Measurements from ENCODE around the gene RGS1. TPM values are rescaled to one million over a fixed set of nuclear protein-coding genes. Genes with fewer than 3 reads are reported as not detected.

The RGS1 gene
- total RNA-seq, 1 donor from 2014 or later: not detected

GRCh38 chr1:192553741-192554140 lies 21.8 kb upstream of the RGS1 start:
- Mint-ChIP-seq H3K9me3 (ENCODE audit: unreplicated experiment) (no peaks in the 10 kb centered on the region), H3K36me3 (ENCODE audit: low read depth, unreplicated experiment) (no peaks in the 10 kb centered on the region), H3K4me3 (ENCODE audit: unreplicated experiment) (no peak overlapping the region), H3K27me3 (ENCODE audit: unreplicated experiment) (no peaks in the 10 kb centered on the region), H3K4me1 (ENCODE audit: unreplicated experiment) (no peaks in the 10 kb centered on the region), H3K27ac (ENCODE audit: unreplicated experiment) (no peak overlapping the region)
- no peak for TF ChIP-seq CTCF (IDR thresholded peaks at IDR 0.05; ENCODE audit: unreplicated experiment)
- DNase-seq (ENCODE audit: low spot score): no peak

- no peaks in the 10 kb centered on the region for H3K27me3 Mint-ChIP-seq (ENCODE audit: unreplicated experiment)
- TF ChIP-seq CTCF (IDR thresholded peaks at IDR 0.05; ENCODE audit: unreplicated experiment): no peak
- no peak overlapping the region for H3K4me3 Mint-ChIP-seq (ENCODE audit: unreplicated experiment)
- no peak for DNase-seq (ENCODE audit: low spot score)
- H3K4me1 Mint-ChIP-seq (ENCODE audit: unreplicated experiment): no peaks in the 10 kb centered on the region
- H3K36me3 Mint-ChIP-seq (ENCODE audit: low read depth, unreplicated experiment): no peaks in the 10 kb centered on the region
- H3K27ac Mint-ChIP-seq (ENCODE audit: unreplicated experiment): no peak overlapping the region
- H3K9me3 Mint-ChIP-seq (ENCODE audit: unreplicated experiment): no peaks in the 10 kb centered on the region
Measured at GRCh38 chr1:192554904-192555303, 20.7 kb upstream of the RGS1 start.

- H3K4me3 Mint-ChIP-seq (ENCODE audit: unreplicated experiment): no peak overlapping the region
Measured at GRCh38 chr1:192555399-192555798, 20.2 kb upstream of the RGS1 start.

GRCh38 chr1:192557841-192558595 lies 17.6 kb upstream of the RGS1 start:
- no peaks in the 10 kb centered on the region for H3K27me3 Mint-ChIP-seq (ENCODE audit: unreplicated experiment)
- H3K36me3 Mint-ChIP-seq (ENCODE audit: low read depth, unreplicated experiment): no peaks in the 10 kb centered on the region
- no peak for TF ChIP-seq CTCF (IDR thresholded peaks at IDR 0.05; ENCODE audit: unreplicated experiment)
- no peak for DNase-seq (ENCODE audit: low spot score)
- H3K27ac Mint-ChIP-seq (ENCODE audit: unreplicated experiment): no peak overlapping the region
- no peaks in the 10 kb centered on the region for H3K9me3 Mint-ChIP-seq (ENCODE audit: unreplicated experiment)
- no peaks in the 10 kb centered on the region for H3K4me1 Mint-ChIP-seq (ENCODE audit: unreplicated experiment)
- H3K4me3 Mint-ChIP-seq (ENCODE audit: unreplicated experiment): no peak overlapping the region

More at GRCh38 chr1:192555399-192555798, 20.2 kb upstream of the RGS1 start:
- H3K9me3 Mint-ChIP-seq (ENCODE audit: unreplicated experiment): no peaks in the 10 kb centered on the region
- H3K27me3 Mint-ChIP-seq (ENCODE audit: unreplicated experiment): no peaks in the 10 kb centered on the region
- H3K36me3 Mint-ChIP-seq (ENCODE audit: low read depth, unreplicated experiment): no peaks in the 10 kb centered on the region
- TF ChIP-seq CTCF (IDR thresholded peaks at IDR 0.05; ENCODE audit: unreplicated experiment): no peak
- no peak overlapping the region for H3K27ac Mint-ChIP-seq (ENCODE audit: unreplicated experiment)
- H3K4me1 Mint-ChIP-seq (ENCODE audit: unreplicated experiment): no peaks in the 10 kb centered on the region
- DNase-seq (ENCODE audit: low spot score): no peak

Data from endothelial cell (in vitro differentiated cells).